OCI-LY3 (cell line): ENCODE results near the gene IDH3G.

Experiments used
- H2AFZ ChIP-seq: fragments of 200-600, 300-600 bp; shearing (Covaris generic); 2 replicates; pipeline ENCODE4 v1.6.0; 2014; ENCODE audit warnings: antibody characterized with exemption, low read depth, low read length
- H3K27ac ChIP-seq: fragments of 200-600, 300-600 bp; sonication (generic); 2 replicates; pipeline ENCODE4 v1.5.1; 2014; ENCODE audit warnings: mild to moderate bottlenecking, low read length, moderate library complexity, mixed read lengths
- H3K27me3 ChIP-seq: fragments of 200-600, 300-600 bp; sonication (generic); 2 replicates; pipeline ENCODE4 v1.6.1; 2014; ENCODE audit warnings: low read depth, low read length, mixed read lengths
- H3K36me3 ChIP-seq: fragments of 200-600, 300-600 bp; sonication (generic); replicated peaks from 2 replicates; pipeline ENCODE3; 2014; ENCODE audit warnings: low read depth, low read length, mixed read lengths
- H3K4me1 ChIP-seq: fragments of 300-600, 200-600 bp; sonication (generic); 2 replicates; pipeline ENCODE4 v1.6.1; 2014; ENCODE audit warnings: low read length, mixed read lengths
- H3K4me2 ChIP-seq: fragments of 200-600, 300-600 bp; sonication (generic); 2 replicates; pipeline ENCODE4 v1.6.1; 2014; ENCODE audit warnings: low read length, mixed read lengths
- H3K4me3 ChIP-seq: fragments of 300-600, 200-600 bp; sonication (generic); 2 replicates; pipeline ENCODE4 v1.5.1; 2014; ENCODE audit warnings: antibody characterized with exemption, mild to moderate bottlenecking, low read length, moderate library complexity
- H3K79me2 ChIP-seq: fragments of 300-600, 200-600 bp; shearing (Covaris generic); 2 replicates; pipeline ENCODE4 v1.6.1; 2014; ENCODE audit warnings: mild to moderate bottlenecking, low read length, mixed read lengths
- H3K9ac ChIP-seq: fragments of 300-600, 200-600 bp; shearing (Covaris generic); 2 replicates; pipeline ENCODE4 v1.6.0; 2014; ENCODE audit warnings: mild to moderate bottlenecking, low read length, moderate library complexity
- H3K9me3 ChIP-seq: fragments of 200-600, 300-600 bp; shearing (Covaris generic); 2 replicates; pipeline ENCODE4 v1.6.1; 2014; ENCODE audit warnings: low read length, mixed read lengths; ENCODE audit not compliant: insufficient read depth
- H4K20me1 ChIP-seq: fragments of 200-600, 300-600 bp; sonication (generic); 2 replicates; pipeline ENCODE4 v1.6.1; 2016; ENCODE audit warnings: low read length, mixed read lengths; ENCODE audit not compliant: insufficient read depth
- EZH2phosphoT487 ChIP-seq: fragments of 200-600 bp; shearing (Covaris generic); IDR thresholded peaks from 2 replicates; pipeline ENCODE4 v1.6.1; 2018; ENCODE audit warnings: antibody characterized with exemption, mixed run types, low read depth
- TF ChIP-seq, protein P1 (sequence below): fragments of 200-600, 300-600 bp; sonication (generic); IDR thresholded peaks from 2 replicates; pipeline ENCODE4 v1.5.1; 2014; ENCODE audit warnings: antibody characterized with exemption, low read length, low read depth

The IDH3G gene

DNA sequence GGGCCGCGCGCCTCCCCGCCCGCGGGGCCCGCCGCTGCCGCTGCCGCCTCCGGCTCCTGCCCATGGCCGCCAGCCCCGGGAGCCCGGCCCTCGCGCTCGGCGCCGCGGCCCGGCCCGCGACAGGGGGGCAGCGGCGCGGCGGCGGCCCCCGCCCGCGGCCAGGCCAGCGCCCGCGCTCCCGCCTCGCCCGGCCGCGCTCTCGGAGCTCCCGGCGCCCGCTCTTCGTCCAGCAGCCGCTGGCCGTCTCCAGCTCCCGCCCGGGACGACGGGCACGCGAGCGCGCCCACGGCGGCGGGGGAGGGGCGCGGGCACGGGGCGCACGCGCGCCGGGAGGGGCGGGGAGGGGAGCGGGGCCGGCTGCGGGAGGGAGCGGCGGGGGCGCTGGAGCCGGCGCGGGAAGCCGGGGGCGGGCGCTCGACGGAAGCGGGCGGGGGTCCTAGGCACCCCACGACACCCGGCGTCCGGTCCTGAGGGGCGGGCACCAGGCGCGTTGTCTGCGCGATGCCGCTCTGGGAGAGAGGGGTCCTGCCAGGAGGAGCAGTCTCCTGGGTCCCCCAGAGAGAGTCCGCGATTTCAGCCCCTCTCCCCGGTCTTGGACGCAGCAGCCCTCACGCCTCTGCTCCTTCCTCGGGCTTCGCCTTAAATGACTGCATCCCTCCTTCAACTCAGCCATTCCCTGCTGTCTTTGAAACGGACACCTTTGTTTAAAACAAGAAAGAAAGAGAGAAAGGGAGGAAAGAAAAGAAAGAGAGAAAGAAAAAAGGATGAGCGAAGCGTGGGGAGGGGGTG is 36.7 kb upstream of the IDH3G start:
- no peak overlapping the region for H2AFZ ChIP-seq
- no peak overlapping the region for H3K4me3 ChIP-seq
- no peak overlapping the region for H3K9ac ChIP-seq
- H4K20me1 ChIP-seq, result no peaks in the 10 kb centered on the region
- H3K36me3 ChIP-seq, result no peaks in the 10 kb centered on the region
- H3K4me1 ChIP-seq, result no peaks in the 10 kb centered on the region
- no peaks in the 10 kb centered on the region for H3K27me3 ChIP-seq
- no peaks in the 10 kb centered on the region for H3K79me2 ChIP-seq
- H3K4me2 ChIP-seq, result no peak overlapping the region
- H3K9me3 ChIP-seq, result no peaks in the 10 kb centered on the region
- TF ChIP-seq, protein P1, sequence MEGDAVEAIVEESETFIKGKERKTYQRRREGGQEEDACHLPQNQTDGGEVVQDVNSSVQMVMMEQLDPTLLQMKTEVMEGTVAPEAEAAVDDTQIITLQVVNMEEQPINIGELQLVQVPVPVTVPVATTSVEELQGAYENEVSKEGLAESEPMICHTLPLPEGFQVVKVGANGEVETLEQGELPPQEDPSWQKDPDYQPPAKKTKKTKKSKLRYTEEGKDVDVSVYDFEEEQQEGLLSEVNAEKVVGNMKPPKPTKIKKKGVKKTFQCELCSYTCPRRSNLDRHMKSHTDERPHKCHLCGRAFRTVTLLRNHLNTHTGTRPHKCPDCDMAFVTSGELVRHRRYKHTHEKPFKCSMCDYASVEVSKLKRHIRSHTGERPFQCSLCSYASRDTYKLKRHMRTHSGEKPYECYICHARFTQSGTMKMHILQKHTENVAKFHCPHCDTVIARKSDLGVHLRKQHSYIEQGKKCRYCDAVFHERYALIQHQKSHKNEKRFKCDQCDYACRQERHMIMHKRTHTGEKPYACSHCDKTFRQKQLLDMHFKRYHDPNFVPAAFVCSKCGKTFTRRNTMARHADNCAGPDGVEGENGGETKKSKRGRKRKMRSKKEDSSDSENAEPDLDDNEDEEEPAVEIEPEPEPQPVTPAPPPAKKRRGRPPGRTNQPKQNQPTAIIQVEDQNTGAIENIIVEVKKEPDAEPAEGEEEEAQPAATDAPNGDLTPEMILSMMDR, result no peak
- no peak for TF ChIP-seq EZH2phosphoT487
- no peak overlapping the region for H3K27ac ChIP-seq

DNA sequence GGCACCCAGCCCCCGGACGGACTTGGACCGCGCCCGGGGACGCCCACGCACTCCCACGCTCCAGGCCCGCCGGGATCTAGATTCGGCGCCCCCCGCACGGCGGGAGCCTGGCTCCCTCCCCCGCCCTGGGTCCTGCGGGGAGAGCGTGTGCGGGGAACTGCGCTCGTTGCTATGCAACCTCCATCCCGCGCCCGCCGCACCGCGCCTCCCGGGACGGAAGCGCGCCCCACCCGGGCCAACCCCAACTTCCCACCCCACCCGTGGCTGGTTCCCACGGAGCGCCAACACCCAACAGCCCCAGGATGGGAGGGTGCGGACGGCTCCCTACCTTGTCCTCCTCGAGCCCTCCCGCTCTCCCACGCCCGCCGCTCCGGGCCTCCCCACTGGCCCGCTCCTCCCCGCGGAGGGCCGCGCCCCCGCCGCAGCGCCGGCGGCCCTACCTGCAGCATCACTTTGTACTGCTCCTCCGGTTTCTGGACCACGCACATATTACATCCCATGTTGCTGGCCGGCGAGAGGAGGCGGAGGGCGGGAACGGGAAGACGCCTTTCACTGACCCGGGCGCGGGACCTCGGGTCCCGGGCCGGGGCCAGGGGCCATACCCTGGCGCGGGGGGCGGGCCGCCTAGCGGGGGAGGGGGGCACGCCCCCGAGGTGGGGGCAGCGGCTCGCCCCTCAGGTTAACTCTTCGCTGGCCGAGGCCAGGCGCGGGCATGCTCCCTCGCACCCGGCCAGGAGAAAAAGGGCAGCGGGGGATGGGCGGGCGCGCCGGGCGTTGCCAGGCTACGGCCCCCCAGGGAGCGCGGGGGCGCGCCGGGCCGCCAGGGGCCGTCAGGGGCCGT is 35.8 kb upstream of the IDH3G start, which contains the start of gene PDZD4:
Gene PDZD4, minus strand, starts transcription at position 746 of the 841 bp plus-strand sequence. Its CDS starts 246 bp downstream, at position 500.
- H3K9me3 ChIP-seq, result no peaks in the 10 kb centered on the region
- no peaks in the 10 kb centered on the region for H3K4me1 ChIP-seq
- no peaks in the 10 kb centered on the region for H3K36me3 ChIP-seq
- H3K4me2 ChIP-seq, result no peak within 1 kb of the TSS
- no peak within 1 kb of the TSS for H3K4me3 ChIP-seq
- no peak within 1 kb of the TSS for H3K9ac ChIP-seq
- no peak within 1 kb of the TSS for H3K27ac ChIP-seq
- H4K20me1 ChIP-seq, result no peaks in the 10 kb centered on the region
- peaks cover 5% of the 10 kb centered on the region; the same call in 1 of the 2 replicates for H3K27me3 ChIP-seq
- no peak within 1 kb of the TSS for H2AFZ ChIP-seq
- TF ChIP-seq, protein P1, result no peak
- TF ChIP-seq EZH2phosphoT487, result no peak
- H3K79me2 ChIP-seq, result no peaks in the 10 kb centered on the region

DNA sequence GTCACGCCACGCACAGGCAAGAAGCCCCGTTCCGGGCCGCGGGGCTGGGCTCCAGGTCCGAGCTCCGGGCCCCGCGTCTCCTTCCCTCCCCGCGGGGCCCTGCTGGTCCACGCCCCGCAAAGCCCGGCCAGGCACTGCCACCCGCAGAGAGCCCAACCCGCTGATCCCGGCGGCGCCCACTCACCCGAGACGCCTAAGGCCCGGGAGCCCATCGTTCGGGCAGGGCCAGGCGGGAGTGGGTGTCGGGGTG is 35.3 kb upstream of the IDH3G start:
- no peak overlapping the region for H2AFZ ChIP-seq
- H3K79me2 ChIP-seq, result no peaks in the 10 kb centered on the region
- H3K27me3 ChIP-seq, result peaks cover 6% of the 10 kb centered on the region; the same call in 1 of the 2 replicates
- H3K9ac ChIP-seq, result no peak overlapping the region
- H3K9me3 ChIP-seq, result no peaks in the 10 kb centered on the region
- no peak for TF ChIP-seq EZH2phosphoT487
- TF ChIP-seq, protein P1, result no peak
- H3K4me2 ChIP-seq, result no peak overlapping the region
- H3K4me3 ChIP-seq, result no peak overlapping the region
- H3K4me1 ChIP-seq, result no peaks in the 10 kb centered on the region
- H3K36me3 ChIP-seq, result no peaks in the 10 kb centered on the region
- H4K20me1 ChIP-seq, result no peaks in the 10 kb centered on the region
- H3K27ac ChIP-seq, result no peak overlapping the region
